GM23338 (cell line): ENCODE measurements around the gene IL6ST.

Experiments used
- CREB1 ChIP-seq: fragments of 250-450 bp; sonication (Bioruptor Pico); IDR thresholded peaks from 2 replicates; pipeline ENCODE4 v1.5.0; 2020; ENCODE audit warnings: low read depth, mild to moderate bottlenecking, moderate library complexity
- EZH2 ChIP-seq: fragments of 200-600 bp; sonication (generic); IDR thresholded peaks from one replicate; pipeline ENCODE4 v1.8.0; 2017; ENCODE audit warnings: antibody characterized with exemption, mild to moderate bottlenecking, low read depth; ENCODE audit not compliant: unreplicated experiment
- EZH2phosphoT487 ChIP-seq: fragments of 200-600 bp; sonication (generic); IDR thresholded peaks from one replicate; pipeline ENCODE4 v1.8.1; 2018; ENCODE audit warnings: antibody characterized with exemption; ENCODE audit not compliant: unreplicated experiment
- JUNB ChIP-seq: IDR thresholded peaks from one replicate; pipeline ENCODE4 v1.6.1; 2016; ENCODE audit warnings: antibody characterized with exemption; ENCODE audit not compliant: unreplicated experiment
- NANOG ChIP-seq: IDR thresholded peaks from 2 replicates; pipeline ENCODE4 v1.6.1; 2016; ENCODE audit warnings: antibody characterized with exemption, borderline replicate concordance
- POLR2AphosphoS5 ChIP-seq: IDR thresholded peaks from 2 replicates; pipeline ENCODE4 v1.6.1; 2016; ENCODE audit warnings: antibody characterized with exemption, low read depth
- STAT1 ChIP-seq: IDR thresholded peaks from one replicate; pipeline ENCODE4 v1.6.1; 2016; ENCODE audit warnings: antibody characterized with exemption; ENCODE audit not compliant: unreplicated experiment
- ZNF114 ChIP-seq: fragments of 250-450 bp; sonication (Bioruptor Pico); IDR thresholded peaks from 2 replicates; pipeline ENCODE4 v1.5.0; 2020; ENCODE audit warnings: mild to moderate bottlenecking, moderate library complexity
- ZNF331 ChIP-seq: fragments of 250-450 bp; sonication (Bioruptor Pico); IDR thresholded peaks from 2 replicates; pipeline ENCODE4 v1.5.0; 2020; ENCODE audit warnings: low read depth, mild to moderate bottlenecking, moderate library complexity
- TF ChIP-seq, protein P1 (sequence below), 2 experiments: fragments of 200-600 bp in 1 of 2; sonication (generic) in 1 of 2; conservative IDR thresholded peaks; 2 replicates each; pipeline versions ENCODE4 v1.5.1 to v1.6.1; 2016 to 2017; ENCODE audit warnings: antibody characterized with exemption in 2 of 2, low read depth in 2 of 2, mild to moderate bottlenecking in 2 of 2, moderate library complexity in 1 of 2
- TF ChIP-seq, protein P2 (sequence below): IDR thresholded peaks from one replicate; pipeline ENCODE4 v1.6.1; 2018; ENCODE audit warnings: antibody characterized with exemption; ENCODE audit not compliant: unreplicated experiment
- TF ChIP-seq, protein P3 (sequence below): IDR thresholded peaks from 2 replicates; pipeline ENCODE4 v1.6.1; 2016; ENCODE audit warnings: antibody characterized with exemption
- TF ChIP-seq, protein P4 (sequence below): fragments of 250-450 bp; sonication (Bioruptor Pico); IDR thresholded peaks from 2 replicates; pipeline ENCODE4 v1.5.0; 2020; ENCODE audit warnings: mild to moderate bottlenecking, moderate library complexity

DNA sequence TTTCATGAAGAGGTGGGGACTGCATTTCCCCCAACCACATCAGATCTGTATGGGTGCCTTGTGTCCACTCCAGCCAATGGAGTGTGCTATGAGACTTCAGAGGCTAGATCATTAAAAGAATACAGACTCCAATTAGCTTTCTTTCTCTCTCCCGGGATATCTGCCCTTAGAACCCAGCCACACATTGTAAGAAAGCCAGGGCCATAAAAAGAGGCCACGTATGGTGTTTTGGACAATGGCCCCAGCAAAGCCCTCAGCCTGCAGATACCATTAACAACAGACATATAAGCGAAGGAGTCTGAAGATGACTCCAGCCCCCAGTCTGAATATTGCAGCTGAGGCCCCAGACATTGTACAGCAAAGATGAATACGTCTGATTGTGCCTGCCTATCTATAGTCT, 21.5 kb downstream of the IL6ST start:
- TF ChIP-seq EZH2 (no peak), ZNF114 (CRISPR knock-in tag) (no peak), JUNB (no peak), POLR2AphosphoS5 (no peak), EZH2phosphoT487 (no peak), NANOG (no peak), CREB1 (CRISPR knock-in tag) (no peak), STAT1 (no peak), ZNF331 (CRISPR knock-in tag) (no peak)
- TF ChIP-seq, protein P1, sequence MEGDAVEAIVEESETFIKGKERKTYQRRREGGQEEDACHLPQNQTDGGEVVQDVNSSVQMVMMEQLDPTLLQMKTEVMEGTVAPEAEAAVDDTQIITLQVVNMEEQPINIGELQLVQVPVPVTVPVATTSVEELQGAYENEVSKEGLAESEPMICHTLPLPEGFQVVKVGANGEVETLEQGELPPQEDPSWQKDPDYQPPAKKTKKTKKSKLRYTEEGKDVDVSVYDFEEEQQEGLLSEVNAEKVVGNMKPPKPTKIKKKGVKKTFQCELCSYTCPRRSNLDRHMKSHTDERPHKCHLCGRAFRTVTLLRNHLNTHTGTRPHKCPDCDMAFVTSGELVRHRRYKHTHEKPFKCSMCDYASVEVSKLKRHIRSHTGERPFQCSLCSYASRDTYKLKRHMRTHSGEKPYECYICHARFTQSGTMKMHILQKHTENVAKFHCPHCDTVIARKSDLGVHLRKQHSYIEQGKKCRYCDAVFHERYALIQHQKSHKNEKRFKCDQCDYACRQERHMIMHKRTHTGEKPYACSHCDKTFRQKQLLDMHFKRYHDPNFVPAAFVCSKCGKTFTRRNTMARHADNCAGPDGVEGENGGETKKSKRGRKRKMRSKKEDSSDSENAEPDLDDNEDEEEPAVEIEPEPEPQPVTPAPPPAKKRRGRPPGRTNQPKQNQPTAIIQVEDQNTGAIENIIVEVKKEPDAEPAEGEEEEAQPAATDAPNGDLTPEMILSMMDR (conservative IDR thresholded peaks at IDR 0.05; ENCODE audit: low read depth in 2 of 2): no peak
- TF ChIP-seq, protein P2, sequence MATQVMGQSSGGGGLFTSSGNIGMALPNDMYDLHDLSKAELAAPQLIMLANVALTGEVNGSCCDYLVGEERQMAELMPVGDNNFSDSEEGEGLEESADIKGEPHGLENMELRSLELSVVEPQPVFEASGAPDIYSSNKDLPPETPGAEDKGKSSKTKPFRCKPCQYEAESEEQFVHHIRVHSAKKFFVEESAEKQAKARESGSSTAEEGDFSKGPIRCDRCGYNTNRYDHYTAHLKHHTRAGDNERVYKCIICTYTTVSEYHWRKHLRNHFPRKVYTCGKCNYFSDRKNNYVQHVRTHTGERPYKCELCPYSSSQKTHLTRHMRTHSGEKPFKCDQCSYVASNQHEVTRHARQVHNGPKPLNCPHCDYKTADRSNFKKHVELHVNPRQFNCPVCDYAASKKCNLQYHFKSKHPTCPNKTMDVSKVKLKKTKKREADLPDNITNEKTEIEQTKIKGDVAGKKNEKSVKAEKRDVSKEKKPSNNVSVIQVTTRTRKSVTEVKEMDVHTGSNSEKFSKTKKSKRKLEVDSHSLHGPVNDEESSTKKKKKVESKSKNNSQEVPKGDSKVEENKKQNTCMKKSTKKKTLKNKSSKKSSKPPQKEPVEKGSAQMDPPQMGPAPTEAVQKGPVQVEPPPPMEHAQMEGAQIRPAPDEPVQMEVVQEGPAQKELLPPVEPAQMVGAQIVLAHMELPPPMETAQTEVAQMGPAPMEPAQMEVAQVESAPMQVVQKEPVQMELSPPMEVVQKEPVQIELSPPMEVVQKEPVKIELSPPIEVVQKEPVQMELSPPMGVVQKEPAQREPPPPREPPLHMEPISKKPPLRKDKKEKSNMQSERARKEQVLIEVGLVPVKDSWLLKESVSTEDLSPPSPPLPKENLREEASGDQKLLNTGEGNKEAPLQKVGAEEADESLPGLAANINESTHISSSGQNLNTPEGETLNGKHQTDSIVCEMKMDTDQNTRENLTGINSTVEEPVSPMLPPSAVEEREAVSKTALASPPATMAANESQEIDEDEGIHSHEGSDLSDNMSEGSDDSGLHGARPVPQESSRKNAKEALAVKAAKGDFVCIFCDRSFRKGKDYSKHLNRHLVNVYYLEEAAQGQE: no peak
- TF ChIP-seq, protein P3, sequence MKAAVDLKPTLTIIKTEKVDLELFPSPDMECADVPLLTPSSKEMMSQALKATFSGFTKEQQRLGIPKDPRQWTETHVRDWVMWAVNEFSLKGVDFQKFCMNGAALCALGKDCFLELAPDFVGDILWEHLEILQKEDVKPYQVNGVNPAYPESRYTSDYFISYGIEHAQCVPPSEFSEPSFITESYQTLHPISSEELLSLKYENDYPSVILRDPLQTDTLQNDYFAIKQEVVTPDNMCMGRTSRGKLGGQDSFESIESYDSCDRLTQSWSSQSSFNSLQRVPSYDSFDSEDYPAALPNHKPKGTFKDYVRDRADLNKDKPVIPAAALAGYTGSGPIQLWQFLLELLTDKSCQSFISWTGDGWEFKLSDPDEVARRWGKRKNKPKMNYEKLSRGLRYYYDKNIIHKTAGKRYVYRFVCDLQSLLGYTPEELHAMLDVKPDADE: no peak
- TF ChIP-seq, protein P4, sequence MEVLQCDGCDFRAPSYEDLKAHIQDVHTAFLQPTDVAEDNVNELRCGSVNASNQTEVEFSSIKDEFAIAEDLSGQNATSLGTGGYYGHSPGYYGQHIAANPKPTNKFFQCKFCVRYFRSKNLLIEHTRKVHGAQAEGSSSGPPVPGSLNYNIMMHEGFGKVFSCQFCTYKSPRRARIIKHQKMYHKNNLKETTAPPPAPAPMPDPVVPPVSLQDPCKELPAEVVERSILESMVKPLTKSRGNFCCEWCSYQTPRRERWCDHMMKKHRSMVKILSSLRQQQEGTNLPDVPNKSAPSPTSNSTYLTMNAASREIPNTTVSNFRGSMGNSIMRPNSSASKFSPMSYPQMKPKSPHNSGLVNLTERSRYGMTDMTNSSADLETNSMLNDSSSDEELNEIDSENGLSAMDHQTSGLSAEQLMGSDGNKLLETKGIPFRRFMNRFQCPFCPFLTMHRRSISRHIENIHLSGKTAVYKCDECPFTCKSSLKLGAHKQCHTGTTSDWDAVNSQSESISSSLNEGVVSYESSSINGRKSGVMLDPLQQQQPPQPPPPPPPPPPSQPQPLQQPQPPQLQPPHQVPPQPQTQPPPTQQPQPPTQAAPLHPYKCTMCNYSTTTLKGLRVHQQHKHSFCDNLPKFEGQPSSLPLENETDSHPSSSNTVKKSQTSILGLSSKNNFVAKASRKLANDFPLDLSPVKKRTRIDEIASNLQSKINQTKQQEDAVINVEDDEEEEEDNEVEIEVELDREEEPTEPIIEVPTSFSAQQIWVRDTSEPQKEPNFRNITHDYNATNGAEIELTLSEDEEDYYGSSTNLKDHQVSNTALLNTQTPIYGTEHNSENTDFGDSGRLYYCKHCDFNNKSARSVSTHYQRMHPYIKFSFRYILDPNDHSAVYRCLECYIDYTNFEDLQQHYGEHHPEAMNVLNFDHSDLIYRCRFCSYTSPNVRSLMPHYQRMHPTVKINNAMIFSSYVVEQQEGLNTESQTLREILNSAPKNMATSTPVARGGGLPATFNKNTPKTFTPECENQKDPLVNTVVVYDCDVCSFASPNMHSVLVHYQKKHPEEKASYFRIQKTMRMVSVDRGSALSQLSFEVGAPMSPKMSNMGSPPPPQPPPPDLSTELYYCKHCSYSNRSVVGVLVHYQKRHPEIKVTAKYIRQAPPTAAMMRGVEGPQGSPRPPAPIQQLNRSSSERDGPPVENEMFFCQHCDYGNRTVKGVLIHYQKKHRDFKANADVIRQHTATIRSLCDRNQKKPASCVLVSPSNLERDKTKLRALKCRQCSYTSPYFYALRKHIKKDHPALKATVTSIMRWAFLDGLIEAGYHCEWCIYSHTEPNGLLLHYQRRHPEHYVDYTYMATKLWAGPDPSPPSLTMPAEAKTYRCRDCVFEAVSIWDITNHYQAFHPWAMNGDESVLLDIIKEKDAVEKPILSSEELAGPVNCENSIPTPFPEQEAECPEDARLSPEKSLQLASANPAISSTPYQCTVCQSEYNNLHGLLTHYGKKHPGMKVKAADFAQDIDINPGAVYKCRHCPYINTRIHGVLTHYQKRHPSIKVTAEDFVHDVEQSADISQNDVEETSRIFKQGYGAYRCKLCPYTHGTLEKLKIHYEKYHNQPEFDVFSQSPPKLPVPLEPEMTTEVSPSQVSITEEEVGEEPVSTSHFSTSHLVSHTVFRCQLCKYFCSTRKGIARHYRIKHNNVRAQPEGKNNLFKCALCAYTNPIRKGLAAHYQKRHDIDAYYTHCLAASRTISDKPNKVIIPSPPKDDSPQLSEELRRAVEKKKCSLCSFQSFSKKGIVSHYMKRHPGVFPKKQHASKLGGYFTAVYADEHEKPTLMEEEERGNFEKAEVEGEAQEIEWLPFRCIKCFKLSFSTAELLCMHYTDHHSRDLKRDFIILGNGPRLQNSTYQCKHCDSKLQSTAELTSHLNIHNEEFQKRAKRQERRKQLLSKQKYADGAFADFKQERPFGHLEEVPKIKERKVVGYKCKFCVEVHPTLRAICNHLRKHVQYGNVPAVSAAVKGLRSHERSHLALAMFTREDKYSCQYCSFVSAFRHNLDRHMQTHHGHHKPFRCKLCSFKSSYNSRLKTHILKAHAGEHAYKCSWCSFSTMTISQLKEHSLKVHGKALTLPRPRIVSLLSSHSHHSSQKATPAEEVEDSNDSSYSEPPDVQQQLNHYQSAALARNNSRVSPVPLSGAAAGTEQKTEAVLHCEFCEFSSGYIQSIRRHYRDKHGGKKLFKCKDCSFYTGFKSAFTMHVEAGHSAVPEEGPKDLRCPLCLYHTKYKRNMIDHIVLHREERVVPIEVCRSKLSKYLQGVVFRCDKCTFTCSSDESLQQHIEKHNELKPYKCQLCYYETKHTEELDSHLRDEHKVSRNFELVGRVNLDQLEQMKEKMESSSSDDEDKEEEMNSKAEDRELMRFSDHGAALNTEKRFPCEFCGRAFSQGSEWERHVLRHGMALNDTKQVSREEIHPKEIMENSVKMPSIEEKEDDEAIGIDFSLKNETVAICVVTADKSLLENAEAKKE (CRISPR knock-in tag): no peak
